MCF 10A (cell line): ENCODE data around the gene WNT7B. TPM values are rescaled to one million over a fixed set of nuclear protein-coding genes. Genes with fewer than 3 reads are reported as not detected.

Experiments
- BruUV-seq: library from RNA; stranded (reverse); fragments of 400-500 nt; replicated peaks from 2 replicates; lab custom pipeline; 2021; lab: Mats Ljungman, UMichigan
- CTCF ChIA-PET: fragments of 300-600 bp; sonication (Branson Sonifier 250); formaldehyde crosslinking; extraction: SDS; loops from one replicate; lab custom pipeline; 2021; ENCODE audit warnings: antibody characterized with exemption, inconsistent platforms; lab: Yijun Ruan, JAX
- POLR2A ChIA-PET: fragments of 300-600, 350-650 bp; sonication (Branson Sonifier 250); formaldehyde crosslinking; extraction: SDS; loops from one replicate; lab custom pipeline; 2020; ENCODE audit warnings: antibody characterized with exemption, inconsistent platforms; lab: Yijun Ruan, JAX
- DNase-seq: peaks from one replicate; pipeline ENCODE4 v3.0.0-alpha.2; 2018; ENCODE audit not compliant: unreplicated experiment
- H3K27ac Mint-ChIP-seq: one replicate; pipeline ENCODE4 v1.8.0; 2022; ENCODE audit warnings: mild to moderate bottlenecking, low read depth, mixed read lengths; ENCODE audit not compliant: unreplicated experiment
- H3K27me3 Mint-ChIP-seq: one replicate; pipeline ENCODE4 v1.8.0; 2022; ENCODE audit warnings: mixed read lengths; ENCODE audit not compliant: insufficient read depth, unreplicated experiment
- H3K36me3 Mint-ChIP-seq: one replicate; pipeline ENCODE4 v1.8.0; 2022; ENCODE audit warnings: mild to moderate bottlenecking, moderate library complexity, mixed read lengths; ENCODE audit not compliant: insufficient read depth, unreplicated experiment
- H3K4me1 Mint-ChIP-seq: one replicate; pipeline ENCODE4 v1.8.0; 2022; ENCODE audit warnings: mixed read lengths; ENCODE audit not compliant: insufficient read depth, unreplicated experiment
- H3K4me3 Mint-ChIP-seq: one replicate; pipeline ENCODE4 v1.8.0; 2022; ENCODE audit warnings: mild to moderate bottlenecking, moderate library complexity, mixed read lengths; ENCODE audit not compliant: unreplicated experiment
- H3K9me3 Mint-ChIP-seq: one replicate; pipeline ENCODE4 v1.8.0; 2022; ENCODE audit warnings: mixed read lengths; ENCODE audit not compliant: unreplicated experiment
- intact Hi-C: fragments of 100-400 bp; cut with micrococcal nuclease; formaldehyde crosslinking; loops from 2 replicates; pipeline ENCODE4 v1.14.1; 2022
- total RNA-seq: library from RNA; stranded (reverse); gene quantifications from 2 replicates; pipeline ENCODE4 v1.2.3, GENCODE V29; 2022
- TF ChIP-seq, protein P1 (sequence below): fragments of 200-600 bp; IDR thresholded peaks from one replicate; pipeline ENCODE4 v1.8.0; 2022; ENCODE audit warnings: antibody characterized with exemption, mild to moderate bottlenecking; ENCODE audit not compliant: unreplicated experiment

Gene WNT7B
- total RNA-seq, 1 experiment from 2014 or later: 0.28 TPM

GRCh38 chr22:45974498-45974897 is 2.5 kb downstream of the WNT7B start:
- CTCF ChIA-PET: interaction anchor here (0.6 to 1.2 kb wide), 3 partner anchors 111 to 647 kb away, joined by 3 to 5 read pairs (median 3); no protein-coding TSS in a partner anchor
- Mint-ChIP-seq H3K36me3 (no peaks in the 10 kb centered on the region), H3K4me1 (no peaks in the 10 kb centered on the region), H3K4me3 (no peak overlapping the region), H3K27ac (no peak overlapping the region), H3K27me3 (no peaks in the 10 kb centered on the region), H3K9me3 (no peaks in the 10 kb centered on the region)
- POLR2A ChIA-PET: no interaction called here
- BruUV-seq: no TSS peak
- TF ChIP-seq, protein P1, sequence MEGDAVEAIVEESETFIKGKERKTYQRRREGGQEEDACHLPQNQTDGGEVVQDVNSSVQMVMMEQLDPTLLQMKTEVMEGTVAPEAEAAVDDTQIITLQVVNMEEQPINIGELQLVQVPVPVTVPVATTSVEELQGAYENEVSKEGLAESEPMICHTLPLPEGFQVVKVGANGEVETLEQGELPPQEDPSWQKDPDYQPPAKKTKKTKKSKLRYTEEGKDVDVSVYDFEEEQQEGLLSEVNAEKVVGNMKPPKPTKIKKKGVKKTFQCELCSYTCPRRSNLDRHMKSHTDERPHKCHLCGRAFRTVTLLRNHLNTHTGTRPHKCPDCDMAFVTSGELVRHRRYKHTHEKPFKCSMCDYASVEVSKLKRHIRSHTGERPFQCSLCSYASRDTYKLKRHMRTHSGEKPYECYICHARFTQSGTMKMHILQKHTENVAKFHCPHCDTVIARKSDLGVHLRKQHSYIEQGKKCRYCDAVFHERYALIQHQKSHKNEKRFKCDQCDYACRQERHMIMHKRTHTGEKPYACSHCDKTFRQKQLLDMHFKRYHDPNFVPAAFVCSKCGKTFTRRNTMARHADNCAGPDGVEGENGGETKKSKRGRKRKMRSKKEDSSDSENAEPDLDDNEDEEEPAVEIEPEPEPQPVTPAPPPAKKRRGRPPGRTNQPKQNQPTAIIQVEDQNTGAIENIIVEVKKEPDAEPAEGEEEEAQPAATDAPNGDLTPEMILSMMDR: no peak
- no peak for DNase-seq
- intact Hi-C loops: no loop called here

- Mint-ChIP-seq H3K36me3 (no peaks in the 10 kb centered on the region), H3K27ac (no peak overlapping the region), H3K4me3 (no peak overlapping the region), H3K27me3 (no peaks in the 10 kb centered on the region), H3K4me1 (no peaks in the 10 kb centered on the region), H3K9me3 (no peaks in the 10 kb centered on the region)
- ChIA-PET CTCF (no interaction called here), POLR2A (no interaction called here)
- DNase-seq: no peak
- intact Hi-C loops: no loop called here
- no TSS peak for BruUV-seq
- TF ChIP-seq, protein P1: no peak
Measured at GRCh38 chr22:45972889-45973253, 4.1 kb downstream of the WNT7B start.

DNA sequence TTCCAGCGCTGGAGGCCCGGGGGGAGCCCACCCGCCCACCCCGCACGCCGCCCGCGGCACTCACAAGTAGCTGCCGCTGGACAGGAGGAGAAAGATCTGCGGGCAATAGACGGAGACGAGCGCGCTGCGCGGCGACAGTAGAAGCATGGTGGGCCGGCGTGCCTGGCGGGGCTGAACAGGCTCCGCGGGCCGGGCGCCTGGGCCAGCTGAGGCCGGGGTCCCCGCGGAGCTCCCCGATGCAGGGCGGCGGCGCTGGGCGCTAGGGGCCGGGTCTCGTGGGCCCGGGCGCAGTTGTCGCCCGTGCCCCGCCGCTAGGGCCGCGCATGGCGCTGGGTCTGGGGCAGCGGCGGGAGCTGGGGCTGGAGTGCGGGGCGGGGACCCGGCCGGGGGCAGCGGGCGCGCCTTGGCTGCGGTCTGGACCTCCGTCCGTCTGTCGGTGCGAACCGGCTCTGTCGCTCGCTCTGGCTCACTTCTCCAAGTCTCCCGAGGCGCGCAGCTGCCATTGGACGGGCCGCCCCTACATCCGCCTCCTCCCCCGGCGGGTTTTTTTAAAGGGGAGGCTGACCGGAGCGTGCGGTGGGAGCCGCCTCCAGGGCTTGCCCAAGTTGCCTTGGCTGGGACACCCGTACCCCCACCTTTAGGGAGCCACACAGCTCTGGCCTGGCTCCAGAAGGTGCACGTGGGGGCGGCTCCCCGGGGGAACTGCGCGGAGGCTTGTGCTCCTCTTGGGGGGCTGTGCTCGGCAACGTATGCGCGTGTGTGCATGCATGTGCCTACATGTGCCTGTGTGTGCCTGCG is 4.7 kb downstream of the WNT7B start:
- H3K27me3 Mint-ChIP-seq: no peaks in the 10 kb centered on the region
- no TSS peak for BruUV-seq
- intact Hi-C loops: no loop called here
- no peaks in the 10 kb centered on the region for H3K36me3 Mint-ChIP-seq
- TF ChIP-seq, protein P1: no peak
- no peak for DNase-seq
- no peaks in the 10 kb centered on the region for H3K4me1 Mint-ChIP-seq
- H3K4me3 Mint-ChIP-seq: no peak overlapping the region
- POLR2A ChIA-PET: no interaction called here
- H3K27ac Mint-ChIP-seq: no peak overlapping the region
- CTCF ChIA-PET: no interaction called here
- no peaks in the 10 kb centered on the region for H3K9me3 Mint-ChIP-seq

GRCh38 chr22:45971408-45972028 is 5.4 kb downstream of the WNT7B start:
- intact Hi-C loops: no loop called here
- TF ChIP-seq, protein P1: no peak
- Mint-ChIP-seq H3K36me3 (no peaks in the 10 kb centered on the region), H3K27me3 (no peaks in the 10 kb centered on the region), H3K4me1 (no peaks in the 10 kb centered on the region), H3K27ac (no peak overlapping the region), H3K9me3 (no peaks in the 10 kb centered on the region), H3K4me3 (no peak overlapping the region)
- CTCF ChIA-PET: no interaction called here
- DNase-seq: no peak
- POLR2A ChIA-PET: no interaction called here
- no TSS peak for BruUV-seq
